ENCODE data around the gene ALX4. TPM values are rescaled to one million over a fixed set of nuclear protein-coding genes. Genes with fewer than 3 reads are reported as not detected.

ALX4 gene
- total RNA-seq, 4 donors from 2014 or later = 0.09 to 0.32 (median 0.13) TPM; not detected in 1

- DNase-seq (ENCODE audit: low spot score) (no peak), ATAC-seq (ENCODE audit: low FRiP score) (no peak)
- TF ChIP-seq CTCF (IDR thresholded peaks at IDR 0.05) = no peak
Measured at GRCh38 chr11:44310463-44311272, 729 bp upstream of the ALX4 start.

- ATAC-seq (ENCODE audit: low FRiP score) (no peak), DNase-seq (ENCODE audit: low spot score) (no peak)
- no peak for TF ChIP-seq CTCF (IDR thresholded peaks at IDR 0.05)
Measured at GRCh38 chr11:44310206-44310462, 195 bp upstream of the ALX4 start.

GRCh38 chr11:44308923-44309477, 939 bp downstream of the ALX4 start:
- DNase-seq (ENCODE audit: low spot score) (no peak), ATAC-seq (ENCODE audit: low FRiP score) (no peak)
- no peak for TF ChIP-seq CTCF (IDR thresholded peaks at IDR 0.05)

DNA sequence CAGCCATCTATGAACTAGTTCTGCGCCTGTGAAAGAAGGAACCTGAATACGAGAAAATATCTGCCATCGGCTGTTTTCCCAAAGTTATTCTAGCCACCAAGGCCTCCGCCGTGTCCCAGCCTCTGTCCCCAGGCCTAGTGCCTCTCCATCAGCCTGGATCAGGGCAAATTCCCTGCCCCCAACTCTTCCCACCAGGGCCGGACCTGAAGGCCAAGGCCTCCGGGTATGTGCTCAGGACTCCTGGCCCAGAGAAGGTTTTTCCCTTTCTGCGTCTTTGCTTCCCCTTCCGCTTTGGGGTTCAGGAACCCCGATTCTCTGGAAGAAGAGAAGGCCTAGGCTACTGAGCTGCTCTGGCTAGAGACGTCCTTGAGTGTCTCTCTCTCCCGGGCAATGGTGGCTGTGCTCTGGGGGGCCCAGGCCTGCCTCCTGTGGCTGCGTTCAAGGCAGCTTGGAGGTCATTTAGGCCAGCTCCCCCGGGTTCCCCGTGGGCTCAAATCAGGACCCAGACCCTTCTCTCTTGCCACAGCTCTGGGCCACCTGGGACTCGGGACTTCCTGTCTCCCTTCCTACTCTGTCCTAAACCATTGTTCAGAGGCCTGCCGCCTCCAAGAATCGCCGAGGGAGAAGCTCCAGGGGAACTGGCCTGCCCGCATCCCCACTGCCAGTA, 1.6 kb downstream of the ALX4 start:
- TF ChIP-seq CTCF (IDR thresholded peaks at IDR 0.05) = no peak
- DNase-seq (ENCODE audit: low spot score) = no peak
- no peak for ATAC-seq (ENCODE audit: low FRiP score)

GRCh38 chr11:44307340-44308099, 2.4 kb downstream of the ALX4 start:
- no peak for TF ChIP-seq CTCF (IDR thresholded peaks at IDR 0.05)
- no peak for ATAC-seq (ENCODE audit: low FRiP score)
- DNase-seq (ENCODE audit: low spot score) = no peak

- TF ChIP-seq CTCF (IDR thresholded peaks at IDR 0.05) = no peak
- DNase-seq (ENCODE audit: low spot score) = no peak
- no peak for ATAC-seq (ENCODE audit: low FRiP score)
Measured at GRCh38 chr11:44306918-44307244, 3.1 kb downstream of the ALX4 start.
